GM20431 (cell line): Measurements from ENCODE around the gene FOXL3.

Experiments used
- in situ Hi-C: fragments of 300-500 bp; cut with MseI, MboI; formaldehyde crosslinking; loops from one replicate; pipeline ENCODE4 v1.15.0; 2020; ENCODE audit warnings: low sequenced_read_pairs; ENCODE audit not compliant: unreplicated experiment

The FOXL3 gene

DNA sequence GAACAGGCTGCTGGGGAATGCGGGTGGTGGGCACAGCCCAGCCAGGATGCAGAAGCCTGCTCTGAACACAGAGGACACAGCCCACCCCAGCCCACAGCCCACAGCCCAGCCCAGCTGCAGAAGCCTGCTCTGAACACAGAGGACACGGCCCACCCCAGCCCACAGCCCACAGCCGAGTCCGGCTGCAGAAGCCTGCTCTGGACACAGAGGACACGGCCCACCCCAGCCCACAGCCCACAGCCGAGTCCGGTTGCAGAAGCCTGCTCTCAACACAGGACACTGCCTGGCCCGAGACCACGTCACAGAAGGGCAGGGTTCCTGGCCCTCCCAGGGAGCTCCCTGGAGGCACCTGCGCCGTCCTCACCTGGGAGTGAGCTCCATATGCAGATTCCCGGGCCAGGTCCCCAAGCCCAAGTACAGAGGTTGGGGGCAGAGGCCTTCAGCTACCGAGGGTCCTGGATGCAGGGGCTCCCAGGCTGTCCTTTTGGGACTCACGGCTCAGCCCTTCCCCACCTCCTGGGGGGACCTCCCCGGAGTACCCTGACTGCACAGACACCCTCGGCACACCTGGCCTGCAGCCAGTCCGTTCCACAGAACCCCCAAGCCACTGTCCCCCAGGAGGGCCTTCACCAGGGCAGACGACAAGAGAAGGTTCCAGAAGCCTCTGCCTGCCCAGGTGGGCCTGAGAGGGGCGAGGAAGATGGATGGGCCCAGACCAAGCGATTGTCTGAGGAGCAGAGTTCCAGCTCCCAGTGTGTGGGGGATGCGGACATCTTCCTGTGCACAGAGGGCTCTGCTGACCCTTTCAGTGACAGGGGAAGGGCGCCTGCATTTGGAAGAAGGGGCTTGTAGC is 23.7 kb upstream of the FOXL3 start:
- in situ Hi-C loops: no loop called here

DNA sequence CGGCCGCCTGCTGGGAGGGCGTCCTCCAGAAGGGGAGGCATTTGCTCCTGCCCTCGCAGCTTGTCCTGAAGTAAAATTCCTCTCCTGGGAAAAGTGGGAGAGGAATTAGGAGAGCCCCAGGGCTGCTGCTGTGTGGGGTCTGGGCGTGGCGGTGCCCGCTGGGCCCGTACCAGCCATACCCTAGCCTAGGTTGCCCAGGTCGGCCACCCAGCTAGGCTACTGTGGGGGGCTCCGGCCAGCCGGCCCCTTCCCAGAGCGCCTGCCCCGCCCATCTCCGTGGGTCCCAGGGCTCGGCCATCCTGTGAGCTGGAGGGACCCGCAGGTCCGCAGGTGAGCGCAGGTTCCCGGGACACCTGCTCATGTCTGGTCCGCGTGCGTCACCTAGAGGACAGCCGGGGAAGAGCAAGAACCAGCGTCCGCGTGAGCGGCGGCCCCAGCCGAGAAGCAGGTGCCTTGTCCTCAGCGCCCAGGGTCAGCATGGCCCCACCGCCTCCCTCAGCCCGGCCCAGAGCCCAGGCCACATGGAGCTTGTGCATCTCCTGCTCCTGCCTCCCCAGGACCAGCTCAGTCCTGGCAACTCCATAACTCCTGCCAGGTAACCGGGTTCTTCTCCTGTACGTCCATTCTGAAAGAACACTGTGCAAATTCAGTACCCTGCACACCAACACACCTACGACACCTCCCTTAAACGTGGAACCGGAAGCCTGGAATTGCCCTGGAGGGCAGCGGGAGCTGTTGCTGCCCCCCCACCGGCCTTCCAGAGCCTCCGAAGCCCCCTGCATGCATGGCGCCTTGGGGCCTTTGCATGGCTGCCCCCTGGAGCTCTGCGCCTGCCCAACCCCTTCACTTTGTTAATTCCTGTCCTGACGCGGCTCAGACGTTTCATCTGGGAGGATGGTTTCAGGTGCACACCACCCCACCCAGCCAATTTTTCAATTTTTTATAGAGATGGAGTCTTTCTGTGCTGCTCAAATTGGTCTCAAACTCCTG is 22.8 kb upstream of the FOXL3 start:
- in situ Hi-C loops: no loop called here

DNA sequence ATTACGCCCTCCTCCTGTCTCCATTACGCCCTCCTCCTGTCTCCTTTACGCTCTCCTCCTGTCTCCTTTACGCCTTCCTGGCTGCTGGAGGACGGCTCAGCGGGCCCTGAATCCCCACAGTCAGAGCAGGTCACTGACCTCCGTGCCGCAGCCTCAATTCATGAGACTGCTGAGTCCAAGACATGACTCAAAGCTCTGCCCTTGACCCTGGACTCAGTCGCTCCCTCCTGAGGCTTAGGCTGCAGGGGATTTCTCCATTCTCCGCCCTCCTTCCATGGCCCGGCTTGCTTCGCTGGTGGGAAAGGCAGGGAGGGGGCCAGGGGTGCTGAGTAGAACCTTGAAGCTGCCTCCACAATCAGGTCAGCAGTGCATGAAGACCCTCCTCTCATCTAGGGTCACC is 21.0 kb upstream of the FOXL3 start:
- in situ Hi-C loops: no loop called here

DNA sequence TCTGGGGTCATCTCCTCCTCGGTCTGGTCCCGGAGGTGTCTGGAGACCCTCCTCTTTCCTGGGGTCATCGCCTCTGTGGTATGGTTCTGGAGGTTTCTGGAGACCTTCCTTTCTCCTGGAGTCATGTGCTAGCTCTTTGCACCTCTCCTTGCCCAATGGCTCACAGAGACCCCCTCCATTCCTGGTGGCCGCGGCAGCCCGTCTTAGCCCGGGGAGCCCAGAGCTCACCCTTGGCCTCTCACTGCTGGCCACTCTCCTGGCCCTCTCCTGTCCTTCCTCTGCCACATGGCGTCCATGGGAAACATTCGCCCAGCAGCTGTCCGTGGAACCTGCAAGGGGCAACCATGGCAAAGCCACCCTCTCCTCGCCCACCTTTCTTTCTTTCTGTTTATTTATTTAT is 20.2 kb upstream of the FOXL3 start:
- in situ Hi-C loops: no loop called here

DNA sequence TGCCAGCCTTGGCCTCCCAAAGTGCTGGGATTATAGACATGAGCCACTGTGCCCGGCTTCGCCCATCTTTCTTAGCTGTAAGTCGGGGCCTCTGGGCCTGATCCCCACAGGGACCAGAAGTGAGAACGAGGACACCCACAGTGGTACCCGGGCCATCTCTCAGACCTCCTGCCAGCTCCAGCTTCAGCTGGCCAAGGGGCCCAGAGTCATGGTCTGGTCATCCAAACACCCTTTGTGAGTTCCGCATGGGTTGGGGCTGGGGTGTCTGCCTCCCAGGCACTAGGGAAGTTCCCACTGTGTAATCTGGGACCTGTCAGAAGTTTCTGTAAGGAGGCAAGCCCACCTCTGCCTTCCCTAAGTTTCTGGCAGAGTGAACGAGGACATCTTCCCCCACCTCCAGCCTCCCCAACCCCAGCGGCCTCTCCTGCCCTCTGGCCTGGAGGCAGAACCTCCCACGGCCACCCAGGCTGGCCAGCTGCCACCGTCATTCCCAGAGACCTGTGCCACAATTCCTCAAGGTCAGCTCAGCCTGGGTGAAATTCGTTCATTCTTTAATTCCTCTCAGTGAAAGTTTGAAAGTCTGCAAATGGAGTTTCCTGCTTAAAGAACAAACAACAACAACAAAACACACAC is 19.5 kb upstream of the FOXL3 start:
- in situ Hi-C loops: no loop called here

DNA sequence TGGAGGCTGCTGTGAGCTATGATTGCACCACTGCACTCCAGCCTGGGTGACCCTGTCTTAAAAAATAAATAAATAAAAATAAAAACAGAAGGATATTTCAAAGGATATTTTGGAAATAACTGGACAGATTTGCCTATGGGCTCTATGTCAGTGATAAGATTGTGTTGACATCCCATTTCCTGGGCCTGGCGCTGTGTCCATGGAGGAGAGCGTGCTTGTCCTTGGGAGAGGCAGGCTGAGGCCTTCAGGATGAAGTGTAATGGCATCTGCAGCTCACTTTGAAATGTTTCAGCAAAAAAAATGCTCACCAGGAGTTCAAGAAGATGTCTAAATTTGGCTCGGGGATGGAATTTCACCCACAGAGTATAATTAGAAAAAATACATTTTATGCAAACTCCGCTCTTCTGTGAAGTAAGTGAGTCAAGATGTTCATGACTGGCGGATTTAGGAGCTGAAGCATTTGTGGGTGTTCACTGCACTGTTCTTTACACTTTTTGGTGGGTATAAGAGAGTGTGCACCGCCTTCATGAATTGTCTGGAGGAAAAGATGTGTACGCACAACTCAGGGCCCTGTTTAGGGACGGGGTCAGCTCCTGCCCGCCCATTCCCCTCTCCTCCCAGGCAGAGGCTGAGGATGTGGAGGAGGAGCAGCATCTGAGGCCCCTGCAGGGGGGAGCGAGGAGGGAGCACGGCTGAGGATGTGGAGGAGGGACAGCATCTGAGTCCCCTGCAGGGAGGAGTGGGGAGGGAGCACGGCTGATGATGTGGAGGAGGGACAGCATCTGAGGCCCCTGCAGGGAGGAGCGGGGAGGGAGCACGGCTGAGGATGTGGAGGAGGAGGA is 18.5 kb upstream of the FOXL3 start:
- in situ Hi-C loops: no loop called here

DNA sequence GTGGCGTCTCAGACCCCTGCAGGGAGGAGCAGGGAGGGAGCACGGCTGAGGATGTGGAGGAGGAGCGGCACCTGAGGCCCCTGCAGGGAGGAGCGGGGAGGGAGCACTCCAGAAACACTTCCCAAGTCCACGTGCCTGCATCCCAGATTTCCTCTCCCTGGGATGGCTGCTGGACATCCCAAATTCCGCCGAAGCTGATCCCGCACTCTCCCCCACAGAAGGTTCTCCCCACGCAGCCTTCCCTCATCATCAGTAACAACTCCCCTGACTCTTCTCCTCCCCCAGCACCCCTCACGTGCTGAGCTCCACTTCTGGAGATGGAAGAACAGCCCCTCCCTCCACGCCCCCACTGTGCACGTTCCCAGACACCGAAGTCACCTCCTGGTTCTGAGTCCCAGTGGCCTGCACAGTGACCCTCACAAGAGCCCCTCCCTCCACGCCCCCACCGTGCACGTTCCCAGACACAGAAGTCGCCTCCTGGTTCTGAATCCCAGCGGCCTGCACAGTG is 17.8 kb upstream of the FOXL3 start:
- in situ Hi-C loops: no loop called here

DNA sequence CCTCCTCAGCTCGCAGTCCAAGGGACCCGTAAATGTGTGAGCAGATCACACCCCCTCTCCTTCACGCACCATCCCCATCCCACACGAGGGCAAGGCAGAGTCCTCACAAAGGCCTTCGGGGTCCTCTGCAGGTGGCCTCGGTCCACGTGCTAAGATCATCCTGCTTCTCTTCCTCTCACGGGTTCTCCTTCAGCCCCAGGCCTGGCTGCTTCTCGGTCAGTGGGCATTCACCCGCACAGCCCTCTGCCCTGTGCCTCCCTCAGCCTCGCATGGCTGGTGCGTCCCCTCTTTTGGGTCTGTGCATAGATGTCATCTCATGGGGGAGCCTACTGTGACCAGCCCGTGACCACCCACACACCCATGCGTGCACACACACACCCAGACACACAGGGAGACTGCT is 17.3 kb upstream of the FOXL3 start:
- in situ Hi-C loops: no loop called here

DNA sequence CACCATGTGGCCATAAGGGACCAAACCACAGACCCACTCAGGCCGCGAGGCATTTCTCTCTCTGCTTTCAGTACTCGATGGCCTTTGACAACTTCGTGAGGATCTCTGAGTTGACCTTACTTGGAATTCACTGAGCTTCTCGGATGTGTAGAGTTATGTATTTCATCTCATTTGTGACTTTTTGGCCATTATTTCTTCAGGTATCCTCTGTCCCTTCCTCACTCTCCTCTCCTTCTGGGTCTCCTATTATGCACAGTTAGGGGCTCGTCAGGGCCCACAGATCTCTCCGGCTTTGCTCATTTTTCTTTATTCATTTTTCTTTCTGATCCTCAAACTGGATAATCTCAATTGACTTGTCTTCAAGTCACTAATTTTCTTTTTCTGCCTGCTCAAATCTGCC is 16.6 kb upstream of the FOXL3 start:
- in situ Hi-C loops: no loop called here

DNA sequence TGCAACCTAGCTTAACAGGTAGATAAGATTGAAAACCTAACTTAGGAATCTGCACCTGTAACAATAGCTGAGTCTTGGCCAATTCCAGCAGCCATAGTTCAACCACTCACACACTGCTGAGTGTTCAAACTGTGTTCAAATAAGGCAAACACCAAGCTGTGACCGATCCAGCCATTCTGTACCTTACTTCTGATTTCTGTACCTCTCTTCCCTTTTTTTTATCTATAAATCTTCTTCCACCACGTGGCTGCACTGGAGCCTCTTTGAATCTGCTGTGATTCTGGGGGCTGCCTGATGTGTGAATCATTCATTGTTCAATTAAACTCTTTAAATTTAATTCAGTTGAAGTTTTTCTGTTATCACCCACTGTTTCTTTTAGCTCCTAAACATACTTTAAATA is 15.7 kb upstream of the FOXL3 start:
- in situ Hi-C loops: no loop called here

DNA sequence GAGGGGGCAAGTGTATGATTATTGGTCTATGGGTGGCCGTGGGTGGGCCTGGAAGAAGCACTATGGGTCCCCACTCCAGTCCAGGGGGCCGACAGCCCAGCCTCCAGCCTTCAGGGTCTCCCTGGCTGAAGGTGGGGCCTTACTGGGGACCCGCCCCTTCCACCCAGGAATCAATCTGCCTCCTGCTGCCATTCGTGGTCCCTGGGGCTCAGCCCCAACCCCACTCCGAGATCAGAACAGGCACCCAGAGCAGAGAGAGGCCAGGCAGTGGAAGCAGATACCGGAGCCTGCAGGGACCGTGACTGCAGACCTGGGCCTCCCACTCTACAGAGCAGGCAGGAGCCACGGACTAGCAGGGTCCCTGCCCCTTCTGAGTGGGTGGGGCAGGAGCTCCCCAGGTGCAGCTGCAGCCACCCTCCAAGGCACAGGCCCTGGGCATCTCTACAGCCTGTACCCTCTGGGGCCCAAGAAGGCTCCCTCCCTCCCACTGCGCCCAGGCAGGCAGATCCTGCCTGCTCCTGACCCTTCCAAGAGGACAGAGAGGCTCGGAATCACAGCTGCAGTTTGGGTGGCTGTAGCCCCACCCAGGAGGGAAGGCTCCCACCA is 13.6 kb upstream of the FOXL3 start:
- in situ Hi-C loops: no loop called here

DNA sequence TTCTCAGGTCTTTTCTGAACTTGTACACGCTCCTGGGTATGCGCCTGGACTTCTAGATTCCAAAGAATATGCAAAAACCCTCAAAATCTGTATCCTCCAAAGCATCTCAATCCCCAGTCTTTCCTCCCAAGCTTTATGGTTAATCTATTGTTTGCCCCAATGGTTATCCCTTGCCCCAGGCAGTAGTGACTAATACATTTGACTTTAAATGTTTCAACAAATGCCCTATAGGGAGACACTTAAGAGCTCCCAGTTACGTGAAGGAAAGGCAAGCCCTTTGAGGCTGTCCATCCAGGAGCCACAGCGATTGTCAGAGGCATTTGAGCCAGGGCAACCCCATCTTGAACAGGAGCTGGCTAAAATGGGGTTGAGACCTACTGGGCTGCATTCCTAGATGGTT is 12.7 kb upstream of the FOXL3 start:
- in situ Hi-C loops: no loop called here

DNA sequence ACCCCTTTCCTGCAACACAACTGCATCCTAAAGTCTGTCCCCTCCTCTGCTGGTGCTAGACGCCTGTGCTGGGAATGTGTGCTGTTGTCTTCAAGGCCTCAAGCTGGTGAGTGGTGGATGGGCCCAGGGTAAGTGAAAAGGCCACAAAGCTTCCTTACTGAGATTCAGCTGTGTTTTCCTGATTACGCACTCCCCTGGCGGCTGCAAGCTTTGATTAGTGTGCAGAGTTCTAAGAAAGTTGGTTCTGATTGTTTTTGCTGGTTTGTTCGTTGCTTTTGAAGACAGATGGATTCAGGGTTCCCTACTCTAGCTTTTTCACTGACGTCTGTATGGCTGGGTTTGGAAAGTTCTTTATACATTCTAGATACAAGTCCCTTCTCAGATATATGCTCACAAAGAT is 11.9 kb upstream of the FOXL3 start:
- in situ Hi-C loops: no loop called here

DNA sequence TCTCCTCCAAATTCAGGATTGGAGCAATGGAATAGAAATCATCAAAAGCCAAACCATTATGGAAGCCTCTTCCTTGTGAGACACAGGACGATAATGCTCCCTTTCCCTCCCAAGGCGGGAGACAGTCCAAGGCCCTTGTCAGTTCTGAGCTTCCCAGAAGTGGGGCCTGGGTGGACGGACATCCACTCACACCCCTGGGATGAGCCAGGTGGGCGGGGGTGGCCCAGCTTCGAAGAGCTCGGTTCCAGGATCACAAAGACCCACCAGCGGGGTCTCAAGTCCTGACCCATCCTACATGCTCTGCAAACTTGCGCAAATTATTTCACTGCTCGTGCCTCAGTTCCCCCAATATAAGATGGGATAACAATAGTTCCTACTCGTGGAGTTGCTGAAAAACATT is 10.1 kb upstream of the FOXL3 start:
- in situ Hi-C loops: no loop called here

DNA sequence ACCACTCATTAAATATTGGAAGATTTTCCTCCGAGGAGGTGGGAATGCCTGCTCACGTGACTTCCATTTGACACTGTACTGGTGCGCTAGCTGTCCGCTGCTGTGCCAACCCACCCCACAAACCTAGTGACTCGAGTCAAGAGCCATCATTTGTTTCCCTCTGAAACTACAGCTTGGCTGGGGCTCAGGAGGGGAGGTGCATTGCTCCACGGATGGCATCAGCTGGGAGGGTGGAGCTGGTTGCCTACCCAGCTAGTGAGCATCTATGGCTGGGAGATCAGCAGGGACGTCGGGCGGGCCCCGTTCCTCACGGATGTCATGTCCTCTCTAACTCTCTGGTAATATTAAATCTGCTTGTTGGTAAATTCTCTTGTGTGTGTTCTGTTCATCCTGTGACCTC is 9.5 kb upstream of the FOXL3 start:
- in situ Hi-C loops: no loop called here

DNA sequence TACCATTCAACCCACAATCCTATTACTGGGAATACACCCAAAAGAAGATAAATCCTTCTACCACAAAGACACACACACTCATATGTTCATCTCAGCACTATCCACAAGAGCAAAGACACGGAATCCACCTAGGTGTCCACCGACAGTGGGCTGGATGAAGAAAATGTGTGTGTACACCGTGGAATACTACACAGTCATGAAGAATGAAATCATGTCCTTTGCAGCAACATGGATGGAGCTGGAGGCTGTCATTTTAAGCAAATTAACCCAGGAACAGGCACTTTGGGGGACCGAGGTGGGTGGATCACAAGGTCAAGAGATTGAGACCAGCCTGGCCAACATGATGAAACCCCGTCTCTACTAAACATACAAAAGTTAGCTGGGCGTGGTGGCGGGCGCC is 8.3 kb upstream of the FOXL3 start:
- in situ Hi-C loops: no loop called here

DNA sequence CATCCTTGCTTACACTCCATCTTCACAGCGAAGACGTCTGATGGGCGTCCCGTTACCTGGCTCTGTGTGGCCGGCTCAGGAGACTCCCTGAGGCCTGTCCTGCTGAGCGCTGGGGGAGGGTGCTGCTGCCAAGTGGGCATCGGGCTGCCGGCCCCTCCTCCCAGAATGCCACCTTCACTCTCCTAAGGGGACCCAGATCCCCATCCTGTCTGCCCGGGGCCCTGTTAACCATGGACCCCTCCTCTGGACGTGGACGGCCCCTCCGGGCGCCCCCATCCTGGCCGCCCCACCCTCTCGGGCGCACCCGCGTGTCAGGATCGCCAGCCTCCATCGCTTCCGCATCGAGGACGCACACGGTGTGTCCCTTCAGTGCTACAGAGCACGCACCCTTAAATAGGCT is 7.3 kb upstream of the FOXL3 start:
- in situ Hi-C loops: no loop called here

DNA sequence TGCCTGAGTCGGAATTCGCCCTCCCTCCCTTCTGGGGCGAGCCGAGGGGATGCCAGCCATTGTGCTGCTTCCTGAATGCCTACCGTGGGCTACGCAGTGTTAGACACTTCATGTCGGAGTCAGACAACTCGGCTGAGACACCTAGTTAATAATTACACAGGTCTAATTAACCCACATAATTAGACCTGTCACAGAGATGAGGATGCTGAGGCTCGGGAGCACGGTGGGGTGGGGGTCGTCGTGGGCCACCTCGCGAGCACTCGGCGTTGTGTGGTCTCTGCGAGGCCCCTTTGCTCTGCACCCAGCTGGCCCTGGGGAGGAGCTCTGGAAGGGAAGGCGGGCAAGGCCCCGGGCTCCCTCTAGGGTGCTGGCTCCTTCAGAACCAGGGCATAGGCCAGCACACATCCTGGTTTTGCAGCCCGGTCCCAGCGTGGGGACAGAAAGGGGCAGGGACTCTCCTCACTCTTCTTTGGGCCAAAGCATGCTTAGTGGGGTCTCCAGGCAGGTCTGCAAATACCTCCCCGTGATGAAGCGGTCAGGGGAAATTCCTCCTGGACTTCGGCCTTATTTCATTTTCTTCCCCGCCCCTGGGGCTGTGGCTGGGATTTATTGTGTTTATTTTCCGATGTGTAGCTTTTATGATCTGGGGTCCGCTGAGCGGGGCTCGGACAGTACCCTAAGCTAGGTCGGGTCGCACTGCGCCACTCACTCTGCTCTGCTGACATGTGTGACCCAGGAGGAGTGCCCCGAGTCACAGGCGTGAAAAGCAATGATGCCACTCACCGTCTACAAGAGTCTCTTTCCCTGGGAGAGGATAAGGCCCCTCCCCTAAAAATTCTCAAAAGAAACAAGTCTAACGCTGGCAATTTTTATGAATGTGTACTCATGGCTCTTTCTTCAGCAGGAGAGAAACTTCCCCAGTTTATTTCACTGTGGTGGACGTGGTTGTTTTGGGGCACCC is 4.9 kb upstream of the FOXL3 start:
- in situ Hi-C loops: no loop called here
